Tibial nerve (tissue), 3 donors: ENCODE measurements around the gene FKBP1C.
"Not testable (repeated sequence)": the region's sequence is repeated elsewhere in the genome, so short reads cannot be mapped to it uniquely, and the experiment has no call there.

Experiments
- POLR2A ChIP-seq, 2 donors: fragments of 450-650 bp; IDR thresholded peaks; one replicate each; pipeline ENCODE4 v1.6.1; 2017; ENCODE audit warnings: antibody characterized with exemption in 2 of 2, mild to moderate bottlenecking in 2 of 2, moderate library complexity in 2 of 2
- TF ChIP-seq, protein P1 (sequence below), 5 experiments: fragments of 200-600 bp in 3 of 5; fragments of 450-650 bp in 2 of 5; sonication (generic) in 3 of 5; IDR thresholded peaks; one replicate each; pipeline ENCODE4 v1.5.1; 2016 to 2019; ENCODE audit warnings: antibody characterized with exemption in 5 of 5, mild to moderate bottlenecking in 3 of 5, moderate library complexity in 2 of 5

DNA sequence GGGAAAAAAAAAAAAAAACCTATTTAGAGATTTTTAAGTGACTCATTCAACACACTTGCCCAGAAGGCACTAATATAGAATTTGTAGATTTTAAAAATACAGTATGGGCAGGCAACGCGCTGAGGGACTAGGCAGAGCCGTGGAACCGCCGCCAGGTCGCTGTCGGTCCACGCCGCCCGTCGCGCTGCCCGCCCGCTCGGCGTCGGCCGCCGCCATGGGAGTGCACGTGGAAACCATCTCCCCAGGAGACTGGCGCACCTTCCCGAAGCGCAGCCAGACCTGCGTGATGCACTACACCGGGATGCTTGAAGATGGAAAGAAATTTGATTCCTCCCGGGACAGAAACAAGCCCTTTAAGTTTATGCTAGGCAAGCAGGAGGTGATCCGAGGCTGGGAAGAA is at the start of gene FKBP1C:
- not testable (repeated sequence) for TF ChIP-seq POLR2A (IDR thresholded peaks at IDR 0.05)
- TF ChIP-seq, protein P1, sequence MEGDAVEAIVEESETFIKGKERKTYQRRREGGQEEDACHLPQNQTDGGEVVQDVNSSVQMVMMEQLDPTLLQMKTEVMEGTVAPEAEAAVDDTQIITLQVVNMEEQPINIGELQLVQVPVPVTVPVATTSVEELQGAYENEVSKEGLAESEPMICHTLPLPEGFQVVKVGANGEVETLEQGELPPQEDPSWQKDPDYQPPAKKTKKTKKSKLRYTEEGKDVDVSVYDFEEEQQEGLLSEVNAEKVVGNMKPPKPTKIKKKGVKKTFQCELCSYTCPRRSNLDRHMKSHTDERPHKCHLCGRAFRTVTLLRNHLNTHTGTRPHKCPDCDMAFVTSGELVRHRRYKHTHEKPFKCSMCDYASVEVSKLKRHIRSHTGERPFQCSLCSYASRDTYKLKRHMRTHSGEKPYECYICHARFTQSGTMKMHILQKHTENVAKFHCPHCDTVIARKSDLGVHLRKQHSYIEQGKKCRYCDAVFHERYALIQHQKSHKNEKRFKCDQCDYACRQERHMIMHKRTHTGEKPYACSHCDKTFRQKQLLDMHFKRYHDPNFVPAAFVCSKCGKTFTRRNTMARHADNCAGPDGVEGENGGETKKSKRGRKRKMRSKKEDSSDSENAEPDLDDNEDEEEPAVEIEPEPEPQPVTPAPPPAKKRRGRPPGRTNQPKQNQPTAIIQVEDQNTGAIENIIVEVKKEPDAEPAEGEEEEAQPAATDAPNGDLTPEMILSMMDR (IDR thresholded peaks at IDR 0.05): not testable (repeated sequence)
